ENCODE data around the gene CPT1B.
A peak's percentile ranks its signal among the peaks of the same experiment; 100 is the strongest.

DNA sequence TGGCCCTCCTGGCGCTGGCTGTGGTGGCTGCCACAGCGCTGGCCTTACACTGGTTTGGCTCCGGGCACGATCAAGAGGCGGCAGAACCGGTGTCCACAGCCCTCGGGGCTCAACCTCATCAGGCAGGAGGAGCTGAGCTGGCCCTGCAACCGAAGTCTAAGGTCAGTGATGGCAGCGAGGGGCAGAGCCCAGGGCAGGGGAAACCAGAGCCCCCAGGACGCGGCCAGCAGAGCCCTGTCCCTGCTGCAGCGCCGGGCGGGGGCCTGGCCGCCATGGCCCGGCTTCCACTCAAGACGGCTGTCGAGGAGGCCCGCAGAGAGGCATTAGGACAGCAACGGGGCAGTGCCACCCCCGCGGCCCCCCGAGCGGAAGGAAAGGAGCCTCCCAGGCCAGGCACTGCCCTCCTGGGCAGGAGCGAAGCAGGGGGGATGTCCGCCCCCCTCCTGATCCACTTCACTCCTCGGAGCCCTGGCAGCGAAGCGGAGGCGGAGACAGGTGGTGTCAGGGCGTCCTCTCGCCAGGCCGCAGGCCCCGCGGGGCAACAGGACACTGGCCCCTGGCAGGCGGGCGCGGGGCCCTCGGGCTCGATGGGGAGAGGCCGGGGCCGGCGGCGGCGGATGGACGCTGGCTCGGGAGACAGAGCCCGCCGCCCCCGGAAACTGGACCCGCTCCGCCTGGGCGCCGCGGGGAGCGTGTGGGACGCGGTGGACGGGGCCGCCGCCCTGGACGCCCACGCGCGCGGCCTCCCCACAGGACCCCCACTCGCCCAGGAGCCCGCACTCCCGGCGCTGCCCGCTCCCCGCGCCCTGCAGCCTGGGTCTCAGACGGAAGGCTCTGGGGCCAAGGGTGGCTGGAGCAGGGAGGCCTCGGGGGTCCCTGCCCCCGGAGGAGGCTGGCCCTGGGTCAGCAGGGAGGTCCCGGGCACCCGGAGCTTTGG lies 31.6 kb downstream of the CPT1B start:
- TF ChIP-seq EZH2 (IDR thresholded peaks at IDR 0.05; ENCODE audit: borderline replicate concordance, low read depth, low read length, severe bottlenecking): peak; percentile 85
- TF ChIP-seq, protein P1, sequence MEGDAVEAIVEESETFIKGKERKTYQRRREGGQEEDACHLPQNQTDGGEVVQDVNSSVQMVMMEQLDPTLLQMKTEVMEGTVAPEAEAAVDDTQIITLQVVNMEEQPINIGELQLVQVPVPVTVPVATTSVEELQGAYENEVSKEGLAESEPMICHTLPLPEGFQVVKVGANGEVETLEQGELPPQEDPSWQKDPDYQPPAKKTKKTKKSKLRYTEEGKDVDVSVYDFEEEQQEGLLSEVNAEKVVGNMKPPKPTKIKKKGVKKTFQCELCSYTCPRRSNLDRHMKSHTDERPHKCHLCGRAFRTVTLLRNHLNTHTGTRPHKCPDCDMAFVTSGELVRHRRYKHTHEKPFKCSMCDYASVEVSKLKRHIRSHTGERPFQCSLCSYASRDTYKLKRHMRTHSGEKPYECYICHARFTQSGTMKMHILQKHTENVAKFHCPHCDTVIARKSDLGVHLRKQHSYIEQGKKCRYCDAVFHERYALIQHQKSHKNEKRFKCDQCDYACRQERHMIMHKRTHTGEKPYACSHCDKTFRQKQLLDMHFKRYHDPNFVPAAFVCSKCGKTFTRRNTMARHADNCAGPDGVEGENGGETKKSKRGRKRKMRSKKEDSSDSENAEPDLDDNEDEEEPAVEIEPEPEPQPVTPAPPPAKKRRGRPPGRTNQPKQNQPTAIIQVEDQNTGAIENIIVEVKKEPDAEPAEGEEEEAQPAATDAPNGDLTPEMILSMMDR (IDR thresholded peaks at IDR 0.05; ENCODE audit: extremely low read depth in 1 of 2, insufficient read depth in 1 of 2, low read depth in 1 of 2, low read length in 2 of 2): no peak
- TF ChIP-seq POLR2A (IDR thresholded peaks at IDR 0.05; ENCODE audit: low read depth, low read length): no peak
- TF ChIP-seq POLR2AphosphoS5 (IDR thresholded peaks at IDR 0.05; ENCODE audit: insufficient read depth, low read depth, low read length): no peak
- TF ChIP-seq MYC (IDR thresholded peaks at IDR 0.05; ENCODE audit: low read depth, low read length): no peak
- TF ChIP-seq, protein P2, sequence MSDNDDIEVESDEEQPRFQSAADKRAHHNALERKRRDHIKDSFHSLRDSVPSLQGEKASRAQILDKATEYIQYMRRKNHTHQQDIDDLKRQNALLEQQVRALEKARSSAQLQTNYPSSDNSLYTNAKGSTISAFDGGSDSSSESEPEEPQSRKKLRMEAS (IDR thresholded peaks at IDR 0.05; ENCODE audit: insufficient read depth, insufficient read length): no peak

Data from endothelial cell of umbilical vein (primary cell).